H1 (cell line): ENCODE results near the gene MARCHF3. TPM values are rescaled to one million over a fixed set of nuclear protein-coding genes. Genes with fewer than 3 reads are reported as not detected.

Experiments
- polyA plus RNA-seq, 7 experiments: library from polyadenylated mRNA; depleted of rRNA in 3 of 7; stranded (reverse) in 5 of 7; unstranded in 2 of 7; fragments of >200 nt in 5 of 7; fragments of 200-250 nt in 2 of 7; gene quantifications; 1 replicate in 5 of 7; 2 replicates in 1 of 7; 4 replicates in 1 of 7; pipeline versions ENCODE4 v1.2.1 to v1.2.3, GENCODE V29; 2011 to 2013; ENCODE audit warnings: missing spikeins in 2 of 7, mixed read lengths in 2 of 7
- total RNA-seq: library from RNA; stranded (reverse); fragmentation: NEBNext Ultra II Directional; extraction: Animal tissue kit (Norgen Biotek cat#: 25700); gene quantifications from 2 replicates; pipeline ENCODE4 v1.2.1, GENCODE V29; 2021
- TF ChIP-seq, protein P1 (sequence below): fragments of 300-600 bp; sonication (generic); IDR thresholded peaks from 2 replicates; pipeline ENCODE4 v1.7.1; 2012; ENCODE audit warnings: low read length, moderate library complexity, mild to moderate bottlenecking, inconsistent platforms; ENCODE audit not compliant: insufficient replicate concordance

Gene MARCHF3
- total and polyA plus RNA-seq, 2 of the 8 experiments (the other 6 are each of a cell fraction or from before 2014, with no cell fraction given): 12.0 to 16.9 TPM

DNA sequence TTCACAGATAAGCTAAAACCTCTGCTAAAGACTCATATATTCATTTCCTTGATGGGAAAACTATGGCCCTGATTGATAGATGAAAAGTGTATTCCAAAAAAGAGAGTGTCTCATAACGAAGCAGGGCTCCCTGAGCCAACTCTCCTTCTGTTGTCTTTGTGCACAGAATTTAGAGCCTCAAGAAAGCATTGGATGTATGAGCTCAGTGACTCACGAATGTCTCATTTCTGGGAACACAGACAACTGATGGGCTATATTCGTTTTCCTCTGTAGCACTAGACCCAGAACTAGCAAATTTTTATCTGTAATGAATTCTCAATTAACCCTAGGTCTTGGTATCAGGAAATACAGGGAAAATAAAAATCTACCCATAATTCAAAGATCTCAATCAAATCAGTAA is 165.1 kb downstream of the MARCHF3 start (continued):
- TF ChIP-seq, protein P1, sequence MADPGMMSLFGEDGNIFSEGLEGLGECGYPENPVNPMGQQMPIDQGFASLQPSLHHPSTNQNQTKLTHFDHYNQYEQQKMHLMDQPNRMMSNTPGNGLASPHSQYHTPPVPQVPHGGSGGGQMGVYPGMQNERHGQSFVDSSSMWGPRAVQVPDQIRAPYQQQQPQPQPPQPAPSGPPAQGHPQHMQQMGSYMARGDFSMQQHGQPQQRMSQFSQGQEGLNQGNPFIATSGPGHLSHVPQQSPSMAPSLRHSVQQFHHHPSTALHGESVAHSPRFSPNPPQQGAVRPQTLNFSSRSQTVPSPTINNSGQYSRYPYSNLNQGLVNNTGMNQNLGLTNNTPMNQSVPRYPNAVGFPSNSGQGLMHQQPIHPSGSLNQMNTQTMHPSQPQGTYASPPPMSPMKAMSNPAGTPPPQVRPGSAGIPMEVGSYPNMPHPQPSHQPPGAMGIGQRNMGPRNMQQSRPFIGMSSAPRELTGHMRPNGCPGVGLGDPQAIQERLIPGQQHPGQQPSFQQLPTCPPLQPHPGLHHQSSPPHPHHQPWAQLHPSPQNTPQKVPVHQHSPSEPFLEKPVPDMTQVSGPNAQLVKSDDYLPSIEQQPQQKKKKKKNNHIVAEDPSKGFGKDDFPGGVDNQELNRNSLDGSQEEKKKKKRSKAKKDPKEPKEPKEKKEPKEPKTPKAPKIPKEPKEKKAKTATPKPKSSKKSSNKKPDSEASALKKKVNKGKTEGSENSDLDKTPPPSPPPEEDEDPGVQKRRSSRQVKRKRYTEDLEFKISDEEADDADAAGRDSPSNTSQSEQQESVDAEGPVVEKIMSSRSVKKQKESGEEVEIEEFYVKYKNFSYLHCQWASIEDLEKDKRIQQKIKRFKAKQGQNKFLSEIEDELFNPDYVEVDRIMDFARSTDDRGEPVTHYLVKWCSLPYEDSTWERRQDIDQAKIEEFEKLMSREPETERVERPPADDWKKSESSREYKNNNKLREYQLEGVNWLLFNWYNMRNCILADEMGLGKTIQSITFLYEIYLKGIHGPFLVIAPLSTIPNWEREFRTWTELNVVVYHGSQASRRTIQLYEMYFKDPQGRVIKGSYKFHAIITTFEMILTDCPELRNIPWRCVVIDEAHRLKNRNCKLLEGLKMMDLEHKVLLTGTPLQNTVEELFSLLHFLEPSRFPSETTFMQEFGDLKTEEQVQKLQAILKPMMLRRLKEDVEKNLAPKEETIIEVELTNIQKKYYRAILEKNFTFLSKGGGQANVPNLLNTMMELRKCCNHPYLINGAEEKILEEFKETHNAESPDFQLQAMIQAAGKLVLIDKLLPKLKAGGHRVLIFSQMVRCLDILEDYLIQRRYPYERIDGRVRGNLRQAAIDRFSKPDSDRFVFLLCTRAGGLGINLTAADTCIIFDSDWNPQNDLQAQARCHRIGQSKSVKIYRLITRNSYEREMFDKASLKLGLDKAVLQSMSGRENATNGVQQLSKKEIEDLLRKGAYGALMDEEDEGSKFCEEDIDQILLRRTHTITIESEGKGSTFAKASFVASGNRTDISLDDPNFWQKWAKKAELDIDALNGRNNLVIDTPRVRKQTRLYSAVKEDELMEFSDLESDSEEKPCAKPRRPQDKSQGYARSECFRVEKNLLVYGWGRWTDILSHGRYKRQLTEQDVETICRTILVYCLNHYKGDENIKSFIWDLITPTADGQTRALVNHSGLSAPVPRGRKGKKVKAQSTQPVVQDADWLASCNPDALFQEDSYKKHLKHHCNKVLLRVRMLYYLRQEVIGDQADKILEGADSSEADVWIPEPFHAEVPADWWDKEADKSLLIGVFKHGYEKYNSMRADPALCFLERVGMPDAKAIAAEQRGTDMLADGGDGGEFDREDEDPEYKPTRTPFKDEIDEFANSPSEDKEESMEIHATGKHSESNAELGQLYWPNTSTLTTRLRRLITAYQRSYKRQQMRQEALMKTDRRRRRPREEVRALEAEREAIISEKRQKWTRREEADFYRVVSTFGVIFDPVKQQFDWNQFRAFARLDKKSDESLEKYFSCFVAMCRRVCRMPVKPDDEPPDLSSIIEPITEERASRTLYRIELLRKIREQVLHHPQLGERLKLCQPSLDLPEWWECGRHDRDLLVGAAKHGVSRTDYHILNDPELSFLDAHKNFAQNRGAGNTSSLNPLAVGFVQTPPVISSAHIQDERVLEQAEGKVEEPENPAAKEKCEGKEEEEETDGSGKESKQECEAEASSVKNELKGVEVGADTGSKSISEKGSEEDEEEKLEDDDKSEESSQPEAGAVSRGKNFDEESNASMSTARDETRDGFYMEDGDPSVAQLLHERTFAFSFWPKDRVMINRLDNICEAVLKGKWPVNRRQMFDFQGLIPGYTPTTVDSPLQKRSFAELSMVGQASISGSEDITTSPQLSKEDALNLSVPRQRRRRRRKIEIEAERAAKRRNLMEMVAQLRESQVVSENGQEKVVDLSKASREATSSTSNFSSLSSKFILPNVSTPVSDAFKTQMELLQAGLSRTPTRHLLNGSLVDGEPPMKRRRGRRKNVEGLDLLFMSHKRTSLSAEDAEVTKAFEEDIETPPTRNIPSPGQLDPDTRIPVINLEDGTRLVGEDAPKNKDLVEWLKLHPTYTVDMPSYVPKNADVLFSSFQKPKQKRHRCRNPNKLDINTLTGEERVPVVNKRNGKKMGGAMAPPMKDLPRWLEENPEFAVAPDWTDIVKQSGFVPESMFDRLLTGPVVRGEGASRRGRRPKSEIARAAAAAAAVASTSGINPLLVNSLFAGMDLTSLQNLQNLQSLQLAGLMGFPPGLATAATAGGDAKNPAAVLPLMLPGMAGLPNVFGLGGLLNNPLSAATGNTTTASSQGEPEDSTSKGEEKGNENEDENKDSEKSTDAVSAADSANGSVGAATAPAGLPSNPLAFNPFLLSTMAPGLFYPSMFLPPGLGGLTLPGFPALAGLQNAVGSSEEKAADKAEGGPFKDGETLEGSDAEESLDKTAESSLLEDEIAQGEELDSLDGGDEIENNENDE: no peak
